ENCODE results near the gene UBP1.

The UBP1 gene

GRCh38 chr3:33372218-33373081, 67.8 kb downstream of the UBP1 start:
- ChIA-PET POLR2A (interaction anchor here (0.8 to 1.6 kb wide), 2 partner anchors 241 to 259 kb away, joined by 3 to 8 read pairs; partner anchors contain the start of gene CRTAP), CTCF (interaction anchor here (0.5 to 4.1 kb wide), 45 partner anchors 8 to 943 kb away, joined by 3 to 113 read pairs (median 4); no protein-coding TSS in a partner anchor)
- Histone ChIP-seq H3K4me1 (ENCODE audit: control insufficient read depth, insufficient read depth, low read length) (no peaks in the 10 kb centered on the region), H3K9me3 (ENCODE audit: control insufficient read depth, insufficient read depth, low read depth, low read length) (no peaks in the 10 kb centered on the region), H3K4me3 (ENCODE audit: low read depth, low read length) (no peak overlapping the region), H3K36me3 (ENCODE audit: control insufficient read depth in 2 of 2, insufficient read depth in 1 of 2, low read length in 2 of 2) (peaks cover 0 to 29% of the 10 kb centered on the region in 2 experiments; a peak in 2 of 3 replicates), H3K27ac (ENCODE audit: extremely low read depth, low read depth, low read length) (no peak overlapping the region)
- peak; percentile 21; the same call in 1 of the 2 replicates for TF ChIP-seq CTCF (tag by site-specific recombination; IDR thresholded peaks at IDR 0.05)
- TF ChIP-seq ZBTB48 (tag by site-specific recombination; IDR thresholded peaks at IDR 0.05): peak; percentile 52; the same call in 1 of the 2 replicates
- TF ChIP-seq YY1 (tag by site-specific recombination; IDR thresholded peaks at IDR 0.05): no peak
- peak; percentile 48; the same call in 1 of the 2 replicates for TF ChIP-seq ZBTB17 (tag by site-specific recombination; IDR thresholded peaks at IDR 0.05)
- no peak for TF ChIP-seq ZNF335 (tag by site-specific recombination; conservative IDR thresholded peaks at IDR 0.05)
- no peak for TF ChIP-seq HOXC10 (CRISPR knock-in tag; IDR thresholded peaks at IDR 0.05)
- TF ChIP-seq ZNF654 (tag by site-specific recombination; IDR thresholded peaks at IDR 0.05; ENCODE audit: low read depth): peak; percentile 68
- no peak for TF ChIP-seq AEBP2 (tag by site-specific recombination; IDR thresholded peaks at IDR 0.05; ENCODE audit: borderline replicate concordance)
- peak; percentile 72 for TF ChIP-seq ZNF2 (tag by site-specific recombination; IDR thresholded peaks at IDR 0.05)
- TF ChIP-seq, protein P1, sequence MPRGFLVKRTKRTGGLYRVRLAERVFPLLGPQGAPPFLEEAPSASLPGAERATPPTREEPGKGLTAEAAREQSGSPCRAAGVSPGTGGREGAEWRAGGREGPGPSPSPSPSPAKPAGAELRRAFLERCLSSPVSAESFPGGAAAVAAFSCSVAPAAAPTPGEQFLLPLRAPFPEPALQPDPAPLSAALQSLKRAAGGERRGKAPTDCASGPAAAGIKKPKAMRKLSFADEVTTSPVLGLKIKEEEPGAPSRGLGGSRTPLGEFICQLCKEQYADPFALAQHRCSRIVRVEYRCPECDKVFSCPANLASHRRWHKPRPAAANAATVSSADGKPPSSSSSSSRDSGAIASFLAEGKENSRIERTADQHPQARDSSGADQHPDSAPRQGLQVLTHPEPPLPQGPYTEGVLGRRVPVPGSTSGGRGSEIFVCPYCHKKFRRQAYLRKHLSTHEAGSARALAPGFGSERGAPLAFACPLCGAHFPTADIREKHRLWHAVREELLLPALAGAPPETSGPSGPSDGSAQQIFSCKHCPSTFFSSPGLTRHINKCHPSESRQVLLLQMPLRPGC (tag by site-specific recombination; IDR thresholded peaks at IDR 0.05): no peak
- TF ChIP-seq ZNF157 (tag by site-specific recombination; IDR thresholded peaks at IDR 0.05): 0 out of 2 replicates have a peak, but pooled peaks have one; percentile 62

DNA sequence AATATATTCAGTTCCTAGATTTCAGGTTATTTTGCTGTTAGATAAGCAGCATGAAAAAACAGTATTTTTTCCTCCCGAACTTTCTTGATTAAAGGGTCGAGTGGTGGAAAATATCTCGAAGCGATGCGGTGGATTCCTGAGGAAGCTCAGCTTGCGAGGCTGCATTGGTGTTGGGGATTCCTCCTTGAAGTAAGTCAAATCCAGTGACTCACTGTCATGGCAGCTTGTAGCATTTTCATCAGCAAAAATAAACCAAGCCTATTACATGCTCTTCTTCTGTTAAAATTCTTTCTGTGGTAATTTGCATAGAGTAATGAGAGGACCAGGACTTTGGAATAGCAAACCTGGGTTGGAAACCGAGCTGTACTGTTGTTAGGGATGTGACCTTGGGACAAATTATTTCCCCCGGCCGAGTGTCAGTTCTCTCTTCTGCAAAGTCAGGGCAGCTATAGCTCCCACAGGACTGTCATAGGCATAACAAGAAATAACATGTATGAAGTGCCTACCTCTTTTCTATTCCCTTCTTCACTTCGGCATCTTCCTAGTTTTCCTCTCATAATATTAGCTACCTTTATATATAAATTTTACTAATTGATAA, 75.6 kb downstream of the UBP1 start:
- Histone ChIP-seq H3K9me3 (ENCODE audit: control insufficient read depth, insufficient read depth, low read depth, low read length) (no peaks in the 10 kb centered on the region), H3K4me1 (ENCODE audit: control insufficient read depth, insufficient read depth, low read length) (no peaks in the 10 kb centered on the region), H3K4me3 (ENCODE audit: low read depth, low read length) (no peak overlapping the region), H3K27ac (ENCODE audit: extremely low read depth, low read depth, low read length) (no peak overlapping the region), H3K36me3 (ENCODE audit: control insufficient read depth in 2 of 2, insufficient read depth in 1 of 2, low read length in 2 of 2) (peaks cover 0 to 6% of the 10 kb centered on the region in 2 experiments; a peak in 2 of 3 replicates)
- ChIA-PET POLR2A (no interaction called here), CTCF (interaction anchor here (0.5 to 1.1 kb wide), 3 partner anchors 8 to 257 kb away, joined by 3 to 6 read pairs (median 3); no protein-coding TSS in a partner anchor)
- TF ChIP-seq ZSCAN5A (tag by site-specific recombination; IDR thresholded peaks at IDR 0.05) (no peak), ZNF785 (tag by site-specific recombination; IDR thresholded peaks at IDR 0.05) (no peak), ZNF707 (tag by site-specific recombination; IDR thresholded peaks at IDR 0.05) (no peak), ZNF114 (tag by site-specific recombination; IDR thresholded peaks at IDR 0.05) (no peak), ZNF791 (tag by site-specific recombination; IDR thresholded peaks at IDR 0.05) (no peak), ZNF341 (tag by site-specific recombination; IDR thresholded peaks at IDR 0.05; ENCODE audit: low read depth) (no peak), ZNF394 (tag by site-specific recombination; IDR thresholded peaks at IDR 0.05; ENCODE audit: borderline replicate concordance) (no peak), ZNF658 (tag by site-specific recombination; IDR thresholded peaks at IDR 0.05) (no peak), ZNF561 (tag by site-specific recombination; IDR thresholded peaks at IDR 0.05; ENCODE audit: borderline replicate concordance) (no peak), ZNF555 (tag by site-specific recombination; conservative IDR thresholded peaks at IDR 0.05) (no peak)
- TF ChIP-seq, protein P2, sequence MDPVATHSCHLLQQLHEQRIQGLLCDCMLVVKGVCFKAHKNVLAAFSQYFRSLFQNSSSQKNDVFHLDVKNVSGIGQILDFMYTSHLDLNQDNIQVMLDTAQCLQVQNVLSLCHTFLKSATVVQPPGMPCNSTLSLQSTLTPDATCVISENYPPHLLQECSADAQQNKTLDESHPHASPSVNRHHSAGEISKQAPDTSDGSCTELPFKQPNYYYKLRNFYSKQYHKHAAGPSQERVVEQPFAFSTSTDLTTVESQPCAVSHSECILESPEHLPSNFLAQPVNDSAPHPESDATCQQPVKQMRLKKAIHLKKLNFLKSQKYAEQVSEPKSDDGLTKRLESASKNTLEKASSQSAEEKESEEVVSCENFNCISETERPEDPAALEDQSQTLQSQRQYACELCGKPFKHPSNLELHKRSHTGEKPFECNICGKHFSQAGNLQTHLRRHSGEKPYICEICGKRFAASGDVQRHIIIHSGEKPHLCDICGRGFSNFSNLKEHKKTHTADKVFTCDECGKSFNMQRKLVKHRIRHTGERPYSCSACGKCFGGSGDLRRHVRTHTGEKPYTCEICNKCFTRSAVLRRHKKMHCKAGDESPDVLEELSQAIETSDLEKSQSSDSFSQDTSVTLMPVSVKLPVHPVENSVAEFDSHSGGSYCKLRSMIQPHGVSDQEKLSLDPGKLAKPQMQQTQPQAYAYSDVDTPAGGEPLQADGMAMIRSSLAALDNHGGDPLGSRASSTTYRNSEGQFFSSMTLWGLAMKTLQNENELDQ (tag by site-specific recombination; IDR thresholded peaks at IDR 0.05; ENCODE audit: low read depth): no peak
- TF ChIP-seq, protein P3, sequence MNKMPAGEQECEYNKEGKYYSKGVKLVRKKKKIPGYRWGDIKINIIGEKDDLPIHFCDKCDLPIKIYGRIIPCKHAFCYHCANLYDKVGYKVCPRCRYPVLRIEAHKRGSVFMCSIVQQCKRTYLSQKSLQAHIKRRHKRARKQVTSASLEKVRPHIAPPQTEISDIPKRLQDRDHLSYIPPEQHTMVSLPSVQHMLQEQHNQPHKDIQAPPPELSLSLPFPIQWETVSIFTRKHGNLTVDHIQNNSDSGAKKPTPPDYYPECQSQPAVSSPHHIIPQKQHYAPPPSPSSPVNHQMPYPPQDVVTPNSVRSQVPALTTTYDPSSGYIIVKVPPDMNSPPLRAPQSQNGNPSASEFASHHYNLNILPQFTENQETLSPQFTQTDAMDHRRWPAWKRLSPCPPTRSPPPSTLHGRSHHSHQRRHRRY (tag by site-specific recombination; IDR thresholded peaks at IDR 0.05): no peak
